Lower lobe of right lung (tissue), 2 donors: ENCODE measurements around the gene HTN3. TPM values are rescaled to one million over a fixed set of nuclear protein-coding genes. Genes with fewer than 3 reads are reported as not detected.
A peak's percentile ranks its signal among the peaks of the same experiment; 100 is the strongest.
"Not testable (repeated sequence)": the region's sequence is repeated elsewhere in the genome, so short reads cannot be mapped to it uniquely, and the experiment has no call there.

ENCODE experiments used
- ATAC-seq, 2 donors: fragments of 200-7000 bp; cut with Tn5 transposase; one replicate each; pipeline ENCODE4 v1.9.1; 2020 to 2022; ENCODE audit warnings: mild to moderate bottlenecking in 2 of 2, moderate library complexity in 2 of 2
- DNase-seq: peaks from one replicate; pipeline ENCODE4 v3.0.0-alpha.2; 2020
- H3K27ac ChIP-seq: fragments of 200-600 bp; one replicate; pipeline ENCODE4 v1.8.0; 2022
- H3K27me3 ChIP-seq: fragments of 200-600 bp; one replicate; pipeline ENCODE4 v1.8.0; 2022; ENCODE audit warnings: low read depth
- H3K36me3 ChIP-seq: fragments of 200-600 bp; one replicate; pipeline ENCODE4 v1.8.0; 2022; ENCODE audit warnings: mild to moderate bottlenecking
- H3K4me1 ChIP-seq: fragments of 200-600 bp; one replicate; pipeline ENCODE4 v1.8.0; 2022
- H3K4me3 ChIP-seq: fragments of 200-600 bp; one replicate; pipeline ENCODE4 v1.8.0; 2022; ENCODE audit warnings: mild to moderate bottlenecking
- H3K9me3 ChIP-seq: fragments of 200-600 bp; one replicate; pipeline ENCODE4 v1.8.0; 2022
- CTCF ChIP-seq: fragments of 200-600 bp; IDR thresholded peaks from one replicate; pipeline ENCODE4 v1.8.0; 2022; ENCODE audit warnings: antibody characterized with exemption, mild to moderate bottlenecking
- intact Hi-C: fragments of 100-400 bp; cut with DNase I; formaldehyde crosslinking; loops from one replicate; pipeline ENCODE4 v1.11.0; 2022
- long read RNA-seq: library from polyadenylated mRNA; unstranded; transcript quantifications from one replicate; pipeline ENCODE4 v2.0.0, GENCODE V29; 2021
- total RNA-seq: library from RNA; stranded (reverse); fragmentation: NEBNext Ultra II Directional; extraction: Animal tissue kit (Norgen Biotek cat#: 25700); gene quantifications from one replicate; pipeline ENCODE4 v1.2.1, GENCODE V29; 2021
- donor health status: DM: no; HTN: yes; CAD: no; lungs with severe emphysema.

HTN3 gene
- not detected for total RNA-seq
- long read RNA-seq: 0 reads

- ATAC-seq, H3K4me3 ChIP-seq, intact Hi-C loops, H3K27me3 ChIP-seq, H3K9me3 ChIP-seq, DNase-seq, H3K27ac ChIP-seq, H3K36me3 ChIP-seq, H3K4me1 ChIP-seq: not testable (repeated sequence)
These were observed at the start of gene HTN3 for GRCh38 chr4:70028159-70028558. TSS of gene HTN3 (plus strand) at chr4:70028459. CDS start at chr4:70030741, 2,282 bp downstream.

- no peaks in the 10 kb centered on the region for H3K36me3 ChIP-seq
- H3K27ac ChIP-seq: no peak overlapping the region
- peak; percentile 76 to 90 for ATAC-seq
These were observed 44.2 kb upstream of the HTN3 start for GRCh38 chr4:69984030-69984443.

GRCh38 chr4:69986663-69987062 is 41.6 kb upstream of the HTN3 start:
- no peaks in the 10 kb centered on the region for H3K9me3 ChIP-seq
- TF ChIP-seq CTCF: no peak
- no peak for DNase-seq
- H3K4me3 ChIP-seq: no peak overlapping the region
- intact Hi-C loops: no loop called here
- no peaks in the 10 kb centered on the region for H3K4me1 ChIP-seq
- ATAC-seq: no peak
- no peaks in the 10 kb centered on the region for H3K36me3 ChIP-seq
- no peaks in the 10 kb centered on the region for H3K27me3 ChIP-seq
- no peak overlapping the region for H3K27ac ChIP-seq

More at GRCh38 chr4:69984030-69984443, 44.2 kb upstream of the HTN3 start:
- no peaks in the 10 kb centered on the region for H3K9me3 ChIP-seq
- intact Hi-C loops: no loop called here
- no peaks in the 10 kb centered on the region for H3K4me1 ChIP-seq
- H3K4me3 ChIP-seq: no peak overlapping the region
- H3K27me3 ChIP-seq: no peaks in the 10 kb centered on the region
- no peak for TF ChIP-seq CTCF
- no peak for DNase-seq

- Histone ChIP-seq H3K4me3 (no peak overlapping the region), H3K27me3 (no peaks in the 10 kb centered on the region), H3K4me1 (no peaks in the 10 kb centered on the region), H3K36me3 (no peaks in the 10 kb centered on the region), H3K27ac (no peak overlapping the region), H3K9me3 (no peaks in the 10 kb centered on the region)
- DNase-seq (no peak), ATAC-seq (no peak)
- no peak for TF ChIP-seq CTCF
- intact Hi-C loops: no loop called here
These were observed 37.2 kb upstream of the HTN3 start for GRCh38 chr4:69991016-69991415.

GRCh38 chr4:69994782-69995181 is 33.5 kb upstream of the HTN3 start:
- intact Hi-C loops: no loop called here
- Histone ChIP-seq H3K9me3 (no peaks in the 10 kb centered on the region), H3K27ac (no peak overlapping the region), H3K27me3 (no peaks in the 10 kb centered on the region), H3K36me3 (no peaks in the 10 kb centered on the region), H3K4me1 (no peaks in the 10 kb centered on the region), H3K4me3 (no peak overlapping the region)
- DNase-seq: no peak
- ATAC-seq: no peak
- no peak for TF ChIP-seq CTCF

- no peak for TF ChIP-seq CTCF
- no peaks in the 10 kb centered on the region for H3K9me3 ChIP-seq
- no peak within 1 kb of the TSS for H3K4me3 ChIP-seq
- no peaks in the 10 kb centered on the region for H3K36me3 ChIP-seq
- ATAC-seq (no peak), DNase-seq (no peak)
- H3K27me3 ChIP-seq: no peaks in the 10 kb centered on the region
- H3K27ac ChIP-seq: no peak within 1 kb of the TSS
- intact Hi-C loops: no loop called here
- no peaks in the 10 kb centered on the region for H3K4me1 ChIP-seq
These were observed 32.7 kb upstream of the HTN3 start, which contains the start of gene STATH for GRCh38 chr4:69995526-69996016. TSS of gene STATH (plus strand) at chr4:69995966. CDS start at chr4:69998438, 2,472 bp downstream.
